HEK293 (cell line): Measurements from ENCODE around the gene ACAP2.
A peak's percentile ranks its signal among the peaks of the same experiment; 100 is the strongest.

Experiments used
- CTCF ChIA-PET: fragments of 350-600 bp; formaldehyde crosslinking; extraction: SDS; loops from one replicate; lab custom pipeline; 2021; ENCODE audit warnings: antibody characterized with exemption; lab: Yijun Ruan, JAX
- POLR2A ChIA-PET: fragments of 300-600 bp; formaldehyde crosslinking; extraction: SDS; loops from one replicate; lab custom pipeline; 2020; ENCODE audit warnings: antibody characterized with exemption, inconsistent platforms; lab: Yijun Ruan, JAX
- H3K27ac ChIP-seq: fragments of 200-500 bp; sonication (Bioruptor generic); 2 replicates; pipeline ENCODE4 v1.5.1; 2014; ENCODE audit warnings: low read depth, low read length, control low read depth, inconsistent platforms; ENCODE audit errors: extremely low read depth
- H3K36me3 ChIP-seq, 2 experiments: fragments of 200-500 bp in 1 of 2; sonication (Bioruptor generic) in 1 of 2; 1 replicate in 1 of 2; 2 replicates in 1 of 2; pipeline ENCODE4 v1.5.1; 2014 to 2017; ENCODE audit warnings: inconsistent platforms in 2 of 2, low read length in 2 of 2; ENCODE audit not compliant: control insufficient read depth in 2 of 2, insufficient read depth in 1 of 2
- H3K4me1 ChIP-seq: fragments of 200-500 bp; sonication (Bioruptor generic); 2 replicates; pipeline ENCODE4 v1.5.1; 2014; ENCODE audit warnings: mild to moderate bottlenecking, low read length, inconsistent platforms; ENCODE audit not compliant: control insufficient read depth, insufficient read depth
- H3K4me3 ChIP-seq: 2 replicates; pipeline ENCODE4 v1.5.1; 2011; ENCODE audit warnings: low read depth, mild to moderate bottlenecking, control low read depth, low read length, moderate library complexity
- H3K9me3 ChIP-seq: fragments of 200-500 bp; sonication (Bioruptor generic); 2 replicates; pipeline ENCODE4 v1.5.1; 2014; ENCODE audit warnings: low read depth, low read length, inconsistent platforms; ENCODE audit not compliant: control insufficient read depth, insufficient read depth
- GLIS2 ChIP-seq: fragments of 450-650 bp; formaldehyde crosslinking; IDR thresholded peaks from 2 replicates; pipeline ENCODE4 v1.5.1; 2016; ENCODE audit warnings: missing biosample characterization, missing genetic modification characterization
- KLF10 ChIP-seq: fragments of 450-650 bp; IDR thresholded peaks from 2 replicates; pipeline ENCODE4 v1.5.1; 2018; ENCODE audit warnings: missing biosample characterization, mild to moderate bottlenecking, missing genetic modification characterization
- KLF16 ChIP-seq: fragments of 450-650 bp; formaldehyde crosslinking; IDR thresholded peaks from 2 replicates; pipeline ENCODE4 v1.5.1; 2017; ENCODE audit warnings: missing biosample characterization, missing genetic modification characterization
- MZF1 ChIP-seq: fragments of 450-650 bp; formaldehyde crosslinking; IDR thresholded peaks from 2 replicates; pipeline ENCODE4 v1.5.1; 2017; ENCODE audit warnings: missing biosample characterization, missing genetic modification characterization, borderline replicate concordance
- ZBTB10 ChIP-seq: fragments of 450-650 bp; formaldehyde crosslinking; IDR thresholded peaks from 2 replicates; pipeline ENCODE4 v1.5.1; 2016; ENCODE audit warnings: missing biosample characterization, missing genetic modification characterization
- ZBTB17 ChIP-seq: fragments of 450-650 bp; formaldehyde crosslinking; IDR thresholded peaks from 2 replicates; pipeline ENCODE4 v1.5.1; 2016; ENCODE audit warnings: missing biosample characterization, missing genetic modification characterization
- ZBTB20 ChIP-seq: fragments of 450-650 bp; formaldehyde crosslinking; IDR thresholded peaks from 2 replicates; pipeline ENCODE4 v1.5.1; 2016; ENCODE audit warnings: missing biosample characterization, missing genetic modification characterization
- ZEB2 ChIP-seq: fragments of 450-650 bp; formaldehyde crosslinking; IDR thresholded peaks from 2 replicates; pipeline ENCODE4 v1.5.1; 2016; ENCODE audit warnings: missing biosample characterization, missing genetic modification characterization
- ZFP69B ChIP-seq: fragments of 450-650 bp; formaldehyde crosslinking; IDR thresholded peaks from 2 replicates; pipeline ENCODE4 v1.5.1; 2016; ENCODE audit warnings: missing biosample characterization, missing genetic modification characterization
- ZIC2 ChIP-seq: fragments of 450-650 bp; formaldehyde crosslinking; IDR thresholded peaks from 2 replicates; pipeline ENCODE4 v1.5.1; 2016; ENCODE audit warnings: missing biosample characterization, missing genetic modification characterization
- ZNF221 ChIP-seq: fragments of 450-650 bp; formaldehyde crosslinking; IDR thresholded peaks from 2 replicates; pipeline ENCODE4 v1.5.1; 2017; ENCODE audit warnings: missing biosample characterization, missing genetic modification characterization, borderline replicate concordance
- ZNF248 ChIP-seq: fragments of 450-650 bp; formaldehyde crosslinking; IDR thresholded peaks from 2 replicates; pipeline ENCODE4 v1.5.1; 2017; ENCODE audit warnings: missing biosample characterization, missing genetic modification characterization
- ZNF274 ChIP-seq, 2 experiments: fragments of 200-500 bp in 1 of 2; fragments of 450-650 bp in 1 of 2; sonication (Bioruptor generic) in 1 of 2; formaldehyde crosslinking in 1 of 2; IDR thresholded peaks; 2 replicates each; pipeline versions ENCODE4 v1.5.1 to v1.6.1; 2014 to 2016; ENCODE audit warnings: borderline replicate concordance in 1 of 2, inconsistent platforms in 1 of 2, low read length in 1 of 2, missing biosample characterization in 1 of 2, missing genetic modification characterization in 1 of 2
- ZNF341 ChIP-seq: fragments of 450-650 bp; formaldehyde crosslinking; IDR thresholded peaks from 2 replicates; pipeline ENCODE4; 2016; ENCODE audit warnings: low read depth, missing biosample characterization, missing genetic modification characterization
- ZNF600 ChIP-seq: fragments of 450-650 bp; formaldehyde crosslinking; IDR thresholded peaks from 2 replicates; pipeline ENCODE4 v1.5.1; 2016; ENCODE audit warnings: missing biosample characterization, missing genetic modification characterization
- TF ChIP-seq, protein P1 (sequence below): fragments of 450-650 bp; formaldehyde crosslinking; IDR thresholded peaks from 2 replicates; pipeline ENCODE4 v1.5.1; 2016; ENCODE audit warnings: missing biosample characterization, missing genetic modification characterization

Gene ACAP2

GRCh38 chr3:195270079-195270816, 172.6 kb downstream of the ACAP2 start (continued):
- TF ChIP-seq ZEB2 (tag by site-specific recombination), result 0 out of 2 replicates have a peak, but pooled peaks have one; percentile 30
- peak; percentile 71 for TF ChIP-seq ZBTB17 (tag by site-specific recombination)
- TF ChIP-seq MZF1 (tag by site-specific recombination), result no peak
- peak; percentile 100 for TF ChIP-seq ZIC2 (tag by site-specific recombination)
- peak; percentile 73 for TF ChIP-seq ZNF600 (tag by site-specific recombination)
- peak; percentile 72 for TF ChIP-seq ZNF341 (tag by site-specific recombination)
- TF ChIP-seq ZBTB10 (tag by site-specific recombination), result 0 out of 2 replicates have a peak, but pooled peaks have one; percentile 10
- TF ChIP-seq ZBTB20, result peak; percentile 72; the same call in 1 of the 2 replicates
- peak; percentile 45; the same call in 1 of the 2 replicates for TF ChIP-seq KLF16 (tag by site-specific recombination)
- TF ChIP-seq, protein P1, sequence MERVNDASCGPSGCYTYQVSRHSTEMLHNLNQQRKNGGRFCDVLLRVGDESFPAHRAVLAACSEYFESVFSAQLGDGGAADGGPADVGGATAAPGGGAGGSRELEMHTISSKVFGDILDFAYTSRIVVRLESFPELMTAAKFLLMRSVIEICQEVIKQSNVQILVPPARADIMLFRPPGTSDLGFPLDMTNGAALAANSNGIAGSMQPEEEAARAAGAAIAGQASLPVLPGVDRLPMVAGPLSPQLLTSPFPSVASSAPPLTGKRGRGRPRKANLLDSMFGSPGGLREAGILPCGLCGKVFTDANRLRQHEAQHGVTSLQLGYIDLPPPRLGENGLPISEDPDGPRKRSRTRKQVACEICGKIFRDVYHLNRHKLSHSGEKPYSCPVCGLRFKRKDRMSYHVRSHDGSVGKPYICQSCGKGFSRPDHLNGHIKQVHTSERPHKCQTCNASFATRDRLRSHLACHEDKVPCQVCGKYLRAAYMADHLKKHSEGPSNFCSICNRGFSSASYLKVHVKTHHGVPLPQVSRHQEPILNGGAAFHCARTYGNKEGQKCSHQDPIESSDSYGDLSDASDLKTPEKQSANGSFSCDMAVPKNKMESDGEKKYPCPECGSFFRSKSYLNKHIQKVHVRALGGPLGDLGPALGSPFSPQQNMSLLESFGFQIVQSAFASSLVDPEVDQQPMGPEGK (tag by site-specific recombination), result peak; percentile 46; the same call in 1 of the 2 replicates
- TF ChIP-seq KLF10 (tag by site-specific recombination), result peak; percentile 91
- TF ChIP-seq GLIS2, result peak; percentile 89
- no peak for TF ChIP-seq ZNF248

GRCh38 chr3:195269375-195270078, 173.3 kb downstream of the ACAP2 start:
- POLR2A ChIA-PET, result interaction anchor here (1.2 to 1.8 kb wide), 2 partner anchors 587 to 598 kb away, joined by 4 to 6 read pairs; no protein-coding TSS in a partner anchor
- Histone ChIP-seq H3K9me3 (no peaks in the 10 kb centered on the region), H3K4me1 (no peaks in the 10 kb centered on the region), H3K27ac (no peak overlapping the region), H3K4me3 (peak overlapping the region; percentile 81), H3K36me3 (peaks cover 0 to 27% of the 10 kb centered on the region in 2 experiments; a peak in 1 of 3 replicates)
- CTCF ChIA-PET, result interaction anchor here (0.5 to 2.9 kb wide), 9 partner anchors 8 to 675 kb away, joined by 3 to 92 read pairs (median 10); partner anchors contain the start of genes ACAP2, LSG1 and PPP1R2
- no peak for TF ChIP-seq ZNF221 (tag by site-specific recombination)
- no peak for TF ChIP-seq ZFP69B
- TF ChIP-seq ZNF274 (IDR thresholded peaks at IDR 0.05; ENCODE audit: low read length), result no peak
- TF ChIP-seq ZNF274 (tag by site-specific recombination; IDR thresholded peaks at IDR 0.05; ENCODE audit: borderline replicate concordance), result no peak
- TF ChIP-seq, all 188 proteins: peak for 0
